ENCODE measurements around the gene OR2V2. TPM values are rescaled to one million over a fixed set of nuclear protein-coding genes. Genes with fewer than 3 reads are reported as not detected.
"Not testable (repeated sequence)": the region's sequence is repeated elsewhere in the genome, so short reads cannot be mapped to it uniquely, and the experiment has no call there.

OR2V2 gene
- polyA plus RNA-seq, 1 donor, result not detected

DNA sequence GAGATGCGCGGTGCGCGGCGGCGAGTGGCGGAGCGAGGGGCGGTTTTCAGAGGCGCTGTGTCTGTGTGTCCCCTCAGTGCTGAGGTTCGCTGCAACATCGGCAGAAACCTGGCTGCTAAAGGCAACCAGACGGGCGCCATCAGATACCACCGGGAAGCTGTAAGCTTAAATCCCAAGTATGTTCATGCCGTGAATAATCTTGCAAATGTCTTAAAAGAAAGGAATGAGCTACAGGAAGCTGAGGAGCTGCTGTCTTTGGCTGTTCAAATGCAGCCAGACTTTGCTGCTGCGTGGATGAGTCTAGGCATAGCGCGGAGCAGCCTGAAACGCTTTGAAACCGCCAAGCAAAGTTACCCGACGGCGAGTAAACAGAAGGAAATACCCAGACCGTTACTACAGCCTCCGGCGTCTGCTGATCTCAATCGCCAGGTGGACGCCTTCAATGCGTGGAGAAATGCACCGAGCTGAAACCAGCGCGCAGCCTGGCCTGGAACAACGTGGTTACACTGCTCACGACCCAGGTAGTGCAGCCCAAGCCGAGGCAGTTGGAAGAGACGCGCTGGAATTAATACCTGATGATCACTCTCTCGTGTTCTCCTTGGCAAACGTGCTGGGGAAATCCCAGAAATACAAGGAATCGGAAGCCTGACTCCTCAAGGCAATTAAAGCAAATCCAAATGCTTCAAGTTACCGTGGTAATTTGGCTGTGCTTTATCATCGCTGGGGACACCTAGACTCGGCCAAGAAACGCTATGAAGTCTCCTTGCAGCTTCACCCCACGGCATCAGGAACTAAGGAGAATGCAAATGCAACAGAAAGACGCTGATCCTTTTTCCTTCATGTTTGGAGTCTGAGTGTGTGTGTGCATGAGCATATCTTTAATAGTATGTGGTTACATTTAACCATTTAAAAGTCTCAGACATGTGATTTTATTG, 32.3 kb upstream of the OR2V2 start:
- no peak for DNase-seq

DNA sequence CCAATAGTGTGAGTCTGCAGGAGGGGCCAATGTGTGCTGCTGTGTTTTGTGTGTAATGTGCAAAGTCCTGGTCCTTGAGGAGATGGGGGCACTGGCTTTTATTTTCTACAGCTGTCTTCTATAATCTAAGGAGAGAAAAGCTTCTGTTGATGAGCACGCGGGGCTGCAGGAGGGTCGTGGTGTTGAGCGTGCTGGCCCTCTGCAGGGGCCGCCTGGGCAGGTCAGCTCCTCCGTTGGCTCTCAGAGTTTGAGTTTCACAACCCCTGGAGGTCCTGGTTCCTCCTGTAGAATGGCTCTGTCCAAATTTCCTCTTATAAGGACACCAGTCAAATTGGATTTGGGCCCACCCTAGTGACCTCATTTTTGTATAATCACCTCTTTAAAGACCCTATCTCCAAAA, 29.0 kb upstream of the OR2V2 start:
- DNase-seq, result no peak

DNA sequence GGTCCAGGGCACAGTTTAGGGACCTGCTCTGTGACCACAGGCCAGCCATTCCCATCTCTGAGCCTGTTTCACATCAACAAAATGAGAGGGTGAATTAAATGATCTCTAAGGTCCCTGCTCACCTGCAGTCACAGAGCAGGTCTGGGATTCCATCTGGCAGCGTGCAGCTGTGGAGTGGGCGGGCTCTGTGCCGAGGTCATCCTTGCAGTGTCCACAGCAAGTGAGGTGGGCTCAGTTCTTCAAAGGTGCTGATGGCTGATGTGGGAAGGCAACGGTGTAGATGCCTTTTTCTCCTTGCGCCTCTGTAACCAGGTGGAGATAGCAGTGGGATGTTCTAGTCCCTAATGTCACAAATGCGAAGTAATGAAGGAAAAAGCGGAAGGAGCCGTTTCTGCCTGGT, 28.3 kb upstream of the OR2V2 start:
- DNase-seq, result no peak

DNA sequence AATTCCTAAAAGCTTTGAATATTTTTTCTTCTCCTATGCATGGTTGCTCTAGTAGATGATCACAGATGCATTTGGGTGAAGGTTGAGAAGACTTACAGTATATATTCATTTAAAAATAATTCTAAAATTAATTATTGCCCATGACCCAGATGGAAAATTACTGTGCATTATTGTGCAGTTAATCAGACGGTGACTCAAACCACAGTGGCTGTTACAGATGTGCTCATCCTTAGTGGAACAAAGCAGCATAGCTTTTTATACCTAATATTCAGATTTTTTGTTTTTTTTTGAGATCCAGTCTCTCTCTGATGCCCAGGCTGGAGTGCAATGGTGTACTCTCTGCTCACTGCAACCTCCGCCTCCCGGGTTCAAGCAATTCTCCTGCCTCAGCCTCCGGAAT, 27.1 kb upstream of the OR2V2 start:
- DNase-seq, result no peak

DNA sequence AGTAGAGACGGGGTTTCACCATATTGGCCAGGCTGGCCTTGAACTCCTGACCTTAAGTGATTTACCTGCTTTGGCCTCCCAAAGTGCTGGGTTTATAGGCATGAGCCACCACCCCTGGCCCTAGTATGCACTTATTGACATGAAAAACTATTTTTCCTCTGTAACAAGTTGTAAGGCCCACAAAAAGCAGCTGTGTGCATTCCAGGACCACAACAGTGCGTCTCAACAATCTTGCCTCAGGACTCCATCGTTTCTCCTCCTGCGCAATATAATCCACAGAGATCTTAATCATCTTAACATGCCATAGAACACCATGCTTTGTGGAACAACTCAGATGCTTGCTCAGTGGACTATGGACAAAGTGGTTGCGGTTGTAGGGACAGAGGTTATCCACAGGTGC, 26.6 kb upstream of the OR2V2 start:
- DNase-seq, result no peak

DNA sequence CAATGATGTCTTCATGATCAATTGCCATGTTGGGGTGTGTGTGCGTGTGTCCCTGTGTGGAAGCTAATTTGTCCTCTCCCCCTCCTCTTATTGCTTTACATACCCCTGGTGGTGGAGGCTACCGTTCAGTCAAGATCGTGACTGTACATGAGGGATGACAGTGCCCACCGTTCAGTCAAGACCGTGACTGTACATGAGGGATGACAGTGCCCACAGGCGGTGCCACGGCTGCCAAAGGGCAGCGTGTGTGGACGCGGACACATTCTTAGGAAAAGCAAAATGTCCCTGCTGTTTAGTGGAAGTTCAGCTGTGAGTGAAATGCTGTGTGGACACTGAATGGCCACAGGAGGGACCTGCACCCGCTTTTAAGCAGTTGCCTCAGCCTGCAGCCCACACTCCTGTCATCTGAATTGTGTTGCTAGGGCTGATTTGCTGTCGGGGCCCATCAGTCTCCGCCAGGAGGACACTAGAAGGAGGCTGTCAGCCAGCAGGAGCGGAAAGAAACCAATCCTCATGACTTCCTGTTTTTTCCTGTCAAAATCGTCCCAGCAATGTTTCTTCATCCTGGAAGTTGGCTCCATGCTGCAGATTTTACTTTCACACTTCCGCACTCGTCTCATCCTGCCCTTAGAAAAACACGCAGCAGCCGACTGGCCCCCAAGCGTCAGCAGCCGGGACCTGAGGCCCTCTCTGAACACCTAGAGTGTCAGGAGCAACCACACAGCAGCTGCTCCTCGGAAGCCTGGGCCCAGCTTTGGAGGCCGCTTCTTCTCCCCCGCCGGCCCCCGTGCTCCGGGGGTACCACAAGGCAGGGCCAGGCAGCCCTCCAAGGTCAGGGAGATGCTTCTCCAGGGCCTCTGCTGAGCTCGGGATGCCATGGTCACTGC, 25.5 kb upstream of the OR2V2 start:
- no peak for DNase-seq

DNA sequence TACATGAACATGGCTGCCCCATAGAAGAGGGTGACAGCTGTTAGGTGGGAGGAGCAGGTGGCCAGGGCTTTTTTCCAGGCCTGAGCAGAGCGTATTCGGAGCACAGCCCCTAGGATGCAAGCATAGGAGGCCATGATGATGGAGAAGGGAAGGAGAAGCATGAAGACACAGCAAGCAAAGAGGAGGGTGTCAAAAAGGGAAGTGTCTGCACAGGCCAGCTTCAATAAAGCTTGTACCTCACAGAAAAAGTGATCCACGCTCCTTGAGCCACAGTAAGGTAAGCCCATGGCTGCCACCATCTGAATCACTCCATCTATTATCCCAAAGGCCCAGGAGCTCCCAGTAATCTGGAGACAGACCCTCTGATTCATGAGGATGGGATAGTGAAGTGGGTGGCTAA, 22.9 kb upstream of the OR2V2 start:
- DNase-seq, result no peak

DNA sequence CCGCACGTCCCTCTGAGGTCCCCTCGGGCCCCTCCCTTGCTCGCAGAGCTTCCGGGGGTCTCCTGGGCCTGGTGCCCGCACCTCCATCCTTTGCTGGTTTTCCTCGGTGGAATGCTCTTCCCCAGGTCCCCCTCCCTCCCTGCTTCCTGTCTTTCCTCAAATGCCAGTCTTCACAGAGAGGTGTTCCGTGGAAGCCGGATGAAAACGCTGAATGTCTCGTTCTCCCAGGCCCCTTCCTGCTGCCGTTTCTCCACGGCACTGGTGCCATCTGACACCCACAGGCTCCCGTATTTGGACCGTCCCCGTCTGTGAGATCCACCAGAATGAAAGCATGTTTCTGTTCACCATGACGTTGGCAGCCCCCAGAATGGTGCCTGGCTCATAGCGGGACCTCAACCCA, 20.5 kb upstream of the OR2V2 start:
- no peak for DNase-seq

DNA sequence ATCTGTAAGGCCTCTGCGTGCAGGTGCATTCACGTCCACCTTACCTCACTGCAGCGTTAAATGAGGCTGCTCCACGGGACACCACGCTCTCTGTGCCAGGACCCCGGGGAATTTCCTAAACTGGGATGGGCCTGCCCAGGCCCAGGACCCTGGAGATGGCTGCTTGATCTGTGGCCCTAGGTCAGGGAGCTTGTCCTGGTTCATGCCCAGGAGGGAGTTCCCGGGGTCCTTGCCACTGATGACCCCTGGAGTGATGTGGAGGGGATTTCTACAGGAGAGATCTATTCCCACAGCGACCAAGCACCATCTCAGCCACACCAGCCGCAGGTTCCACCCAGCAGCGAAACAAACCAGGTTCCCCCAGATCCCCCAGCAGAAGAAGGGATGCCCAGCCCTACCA, 19.9 kb upstream of the OR2V2 start:
- DNase-seq, result no peak

DNA sequence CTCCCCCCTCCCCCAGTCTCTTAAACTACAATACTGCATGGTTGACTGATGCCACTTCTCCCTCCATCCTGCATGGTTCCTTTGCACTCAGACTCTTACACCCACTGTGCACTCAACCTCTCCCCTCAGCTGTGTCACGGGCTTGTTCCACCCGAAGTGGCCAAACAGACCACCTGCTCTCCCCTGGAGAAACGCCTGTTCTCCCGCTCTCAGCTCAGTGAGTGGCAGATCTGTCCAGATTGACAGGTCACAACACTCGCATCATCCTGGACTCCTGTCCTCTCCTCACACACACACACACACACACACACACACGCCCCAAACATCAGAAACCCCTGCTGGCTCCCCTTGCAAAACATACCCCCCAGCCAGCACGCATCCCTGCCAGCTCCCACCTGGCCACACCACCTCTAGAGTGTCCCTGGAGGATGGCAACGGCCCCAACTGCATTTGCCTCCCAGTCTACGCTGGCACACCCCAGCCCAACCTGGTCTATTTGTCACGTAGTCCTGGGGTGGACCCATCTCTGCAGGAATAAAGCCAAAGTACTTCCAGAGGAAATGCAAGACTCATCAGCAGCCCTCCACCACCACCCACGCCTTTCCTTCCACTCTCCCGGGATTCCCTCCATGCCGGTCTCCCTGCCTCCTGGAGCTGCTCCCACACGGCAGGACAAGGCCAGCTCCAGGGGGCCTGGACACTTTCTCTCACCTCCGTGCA, 19.3 kb upstream of the OR2V2 start:
- DNase-seq, result no peak

DNA sequence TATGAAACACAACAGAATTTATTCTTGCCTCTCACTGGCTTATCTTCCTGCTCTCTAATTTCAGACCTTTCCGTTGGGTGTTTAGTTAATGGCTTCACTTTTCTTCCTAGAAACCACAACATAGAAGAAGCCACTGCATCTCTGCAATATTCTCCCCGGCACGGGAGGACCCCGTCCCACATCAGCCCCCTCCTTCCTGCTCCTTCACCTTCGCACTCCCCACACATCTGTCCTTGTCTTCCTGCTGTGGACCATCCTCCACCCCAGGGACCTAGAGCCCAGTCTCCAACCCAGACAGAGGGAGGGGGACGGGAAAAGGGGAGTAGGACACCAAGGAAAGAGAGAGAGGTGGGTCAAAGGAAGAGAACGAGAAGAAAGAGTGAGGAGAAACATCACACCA, 17.8 kb upstream of the OR2V2 start:
- no peak for DNase-seq

DNA sequence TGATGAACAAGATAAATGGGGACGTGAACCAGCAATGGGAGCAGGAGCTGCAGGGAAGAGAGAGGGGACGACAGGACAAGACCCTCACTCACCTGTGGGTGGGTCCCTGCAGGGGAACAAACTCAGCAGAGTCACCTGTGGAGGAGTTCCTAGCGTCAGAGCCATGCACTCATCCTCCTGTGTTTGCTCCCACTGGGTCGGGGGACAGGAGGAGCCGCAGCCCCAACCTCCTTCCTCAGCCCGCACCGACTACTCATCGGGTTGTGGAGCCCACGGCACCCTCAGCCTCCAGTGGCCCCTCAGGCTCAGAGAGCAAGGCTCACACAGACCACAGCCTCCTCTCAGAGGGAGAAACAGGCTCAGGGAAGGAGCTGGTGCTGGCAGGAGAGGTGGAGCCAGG, 17.3 kb upstream of the OR2V2 start:
- not testable (repeated sequence) for DNase-seq

DNA sequence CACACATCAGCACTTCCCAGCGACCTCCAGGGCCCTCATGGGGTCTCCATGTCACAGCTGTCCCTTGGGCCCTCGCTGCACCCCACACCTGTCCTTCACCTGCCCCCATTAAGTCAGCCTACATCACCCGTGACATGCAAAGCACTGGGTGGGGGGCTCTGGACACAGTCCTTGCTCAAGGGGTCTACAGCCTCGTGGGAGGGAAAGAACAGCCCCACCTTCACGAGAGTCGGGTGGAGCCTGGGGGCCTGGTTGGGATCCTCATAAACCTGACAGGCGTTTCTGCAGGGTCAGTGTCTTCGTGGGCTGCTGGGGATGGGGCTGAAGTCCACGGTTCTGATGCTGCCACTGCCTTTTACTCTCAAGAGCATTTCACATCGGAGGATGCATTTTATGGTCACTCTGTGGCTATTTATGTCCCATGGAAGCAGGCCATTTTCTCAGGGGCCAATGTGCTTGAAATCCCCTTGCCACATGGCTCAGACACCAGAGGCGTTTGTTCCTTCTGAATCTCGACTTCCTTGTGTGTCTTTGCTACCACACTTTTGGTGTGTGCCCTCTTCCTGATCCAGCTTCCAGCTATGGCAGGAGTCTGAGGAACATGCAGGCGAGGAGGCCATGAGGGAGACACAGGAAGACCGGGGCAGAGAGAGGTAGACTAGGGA, 16.4 kb upstream of the OR2V2 start, which contains the start of gene OR2V1:
Gene OR2V1 (minus strand): TSS at position 338 of the 665 bp plus-strand sequence. CDS start 5,865 bp downstream, outside the sequence.
- DNase-seq, result no peak

DNA sequence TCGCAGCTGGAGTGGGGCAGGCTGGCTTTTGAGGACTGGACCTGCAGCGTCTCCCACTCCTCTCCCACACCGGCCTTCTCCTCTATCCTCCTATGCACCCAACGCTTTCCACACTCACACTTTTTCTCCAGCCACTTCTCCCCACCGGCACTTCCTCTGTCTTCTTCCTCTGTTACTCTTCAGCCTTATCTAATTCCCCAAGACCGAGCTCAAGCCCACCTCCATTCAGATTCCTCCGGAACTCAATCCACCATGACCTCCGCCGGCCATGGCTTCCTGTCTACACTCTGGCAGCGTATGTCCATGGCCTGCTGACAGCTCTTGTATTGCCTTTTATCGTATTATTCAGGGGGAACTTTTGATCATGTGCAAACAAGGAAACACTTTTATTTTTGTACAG, 15.9 kb upstream of the OR2V2 start:
- no peak for DNase-seq

DNA sequence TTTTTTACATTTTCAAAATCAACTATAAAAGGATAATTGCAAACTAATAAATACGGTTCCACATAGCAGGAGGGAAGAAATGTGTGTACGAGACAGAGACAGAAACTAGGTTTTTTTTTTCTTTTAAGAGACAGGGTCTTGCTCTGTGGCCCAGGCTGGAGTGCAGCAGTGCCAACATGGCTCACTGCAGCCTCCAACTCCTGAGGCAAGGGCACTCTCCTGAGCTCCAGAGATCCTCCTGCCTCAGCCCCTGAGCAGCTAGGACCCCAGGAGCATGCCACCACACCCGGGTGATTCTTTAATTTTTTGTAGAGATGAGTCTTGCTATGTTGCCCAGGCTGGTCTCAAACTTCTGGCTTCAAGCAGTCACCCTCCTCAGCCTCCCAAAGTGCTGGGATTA, 14.3 kb upstream of the OR2V2 start:
- no peak for DNase-seq

DNA sequence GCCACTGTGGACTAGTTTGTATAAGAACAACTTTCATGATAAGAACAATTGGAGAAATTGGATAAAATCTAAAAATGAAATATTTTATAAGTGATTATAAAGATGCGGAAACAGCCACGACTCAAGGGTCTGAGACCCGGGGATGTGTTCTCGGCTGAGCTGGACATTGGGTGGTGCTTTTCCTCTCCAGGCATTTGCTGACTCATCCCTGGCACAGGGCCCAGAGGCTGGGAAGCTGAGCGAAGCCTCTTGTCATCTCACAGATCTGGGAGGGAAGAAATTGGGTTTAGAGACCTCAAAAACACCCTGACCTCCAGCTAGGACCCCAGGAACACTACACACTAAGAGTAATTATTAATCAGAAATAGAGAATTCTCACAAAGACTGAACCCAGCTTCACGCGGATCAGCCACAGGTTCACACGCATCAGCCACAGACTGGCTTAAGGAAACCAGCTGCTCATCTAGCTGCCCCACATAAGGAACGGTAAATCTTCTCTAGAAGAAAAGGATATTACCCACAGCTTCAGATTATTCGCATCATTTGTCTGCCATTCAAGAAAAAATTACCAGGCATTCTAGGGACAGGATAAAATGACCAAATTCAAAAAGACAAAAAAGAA, 13.7 kb upstream of the OR2V2 start:
- no peak for DNase-seq

DNA sequence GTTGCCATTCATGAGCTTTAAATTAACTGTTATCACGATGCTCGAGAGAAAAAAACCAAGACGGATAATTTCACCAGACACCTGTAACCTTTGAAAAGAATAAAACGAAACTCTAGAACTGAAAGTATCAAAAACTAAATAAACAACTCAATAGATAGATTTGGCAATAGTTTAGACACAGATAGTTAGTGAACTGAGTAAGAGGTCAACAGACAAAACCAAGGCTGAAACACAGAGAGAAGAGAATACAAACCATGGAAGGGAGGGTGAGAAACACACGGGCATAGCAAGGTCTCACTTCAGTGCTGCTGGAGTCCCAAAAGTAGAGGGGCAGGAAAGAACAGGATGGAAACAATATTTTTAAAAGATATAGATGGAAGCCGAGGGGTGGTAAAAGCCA, 13.1 kb upstream of the OR2V2 start:
- DNase-seq, result no peak

DNA sequence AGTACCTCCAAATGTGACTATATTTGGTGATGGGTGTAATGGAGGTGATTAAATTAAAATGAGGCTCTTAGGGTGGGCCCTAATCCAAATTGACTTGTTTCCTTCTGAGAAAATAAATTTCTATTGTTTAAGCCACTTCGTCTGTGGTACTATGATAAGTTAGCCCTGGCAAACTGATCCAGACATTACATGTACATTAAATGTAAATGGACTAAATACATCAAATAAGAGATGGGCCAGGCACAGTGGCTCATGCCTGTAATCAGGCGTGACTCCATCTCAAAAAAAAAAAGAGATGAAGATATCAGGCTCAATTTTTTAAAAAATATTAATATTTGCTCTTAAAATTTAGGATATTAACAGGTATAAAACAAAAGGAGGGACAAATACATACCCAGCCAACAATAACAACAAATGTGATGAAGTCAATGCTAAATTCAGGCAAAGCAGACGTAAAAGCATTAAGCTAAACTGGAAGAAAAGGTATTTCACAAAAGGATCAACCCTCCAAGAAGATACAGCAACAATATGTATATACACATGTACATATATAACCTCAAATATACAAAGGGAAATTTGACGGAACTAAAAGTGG, 10.9 kb upstream of the OR2V2 start:
- DNase-seq, result no peak

DNA sequence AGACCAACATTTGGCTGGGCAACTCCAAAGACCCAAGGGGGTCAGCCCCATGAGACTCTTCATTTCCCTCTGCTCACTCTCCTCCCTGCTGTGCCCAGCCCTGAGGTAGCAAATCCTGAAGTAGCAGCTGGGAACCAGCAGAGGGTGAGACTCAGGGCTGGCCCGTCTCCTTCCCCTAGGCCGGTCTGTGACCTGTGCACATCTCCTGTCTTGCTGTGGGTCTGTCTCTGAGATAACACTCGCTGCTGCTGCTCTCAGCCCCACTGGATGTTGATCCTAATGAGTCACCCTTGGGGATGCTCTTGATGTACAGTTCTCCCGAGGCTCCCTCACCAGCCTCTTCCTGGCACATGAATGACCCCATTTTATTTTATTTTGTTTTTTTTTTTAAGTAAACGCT, 9.1 kb upstream of the OR2V2 start:
- DNase-seq, result no peak

DNA sequence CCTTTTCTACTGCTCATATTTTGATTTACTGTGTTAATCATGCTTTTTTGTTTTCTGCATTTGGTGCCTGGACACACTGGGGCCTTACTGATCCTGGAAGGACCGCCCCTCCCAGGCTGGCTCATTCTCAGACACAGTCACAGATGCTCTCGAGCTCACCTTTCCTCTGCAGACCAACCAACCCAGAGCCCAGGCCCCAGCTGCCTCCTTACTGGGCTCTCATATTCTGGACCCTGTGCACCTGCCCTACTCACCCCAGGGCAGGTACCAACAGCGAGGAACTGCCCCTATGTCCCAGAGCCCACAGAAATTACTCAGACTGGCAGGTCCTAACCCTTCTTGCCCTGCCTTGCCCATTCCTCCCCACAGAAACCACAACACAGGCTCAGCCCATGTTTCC, 6.6 kb upstream of the OR2V2 start:
- no peak for DNase-seq

DNA sequence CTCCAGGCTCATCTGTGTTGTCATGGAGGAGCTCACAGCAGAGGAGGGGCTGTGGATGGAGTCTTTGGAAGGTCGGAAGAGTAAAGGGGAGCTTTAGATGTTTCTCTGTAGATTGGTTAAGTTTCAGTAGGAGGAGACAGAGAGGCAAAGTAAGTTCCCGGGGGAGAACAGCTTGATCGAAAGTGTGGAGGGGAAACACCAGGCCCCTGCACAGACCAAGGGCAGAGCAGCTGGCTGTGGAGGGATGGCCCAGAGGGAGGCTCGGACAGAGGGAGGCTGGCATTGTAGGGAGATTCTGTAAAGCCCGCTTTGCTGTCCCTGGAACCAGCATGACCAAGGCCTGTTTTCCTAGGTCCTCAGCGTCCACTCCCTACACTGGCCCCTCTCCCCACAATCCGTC, 5.3 kb upstream of the OR2V2 start:
- DNase-seq, result no peak

Data from hindlimb muscle (tissue), 1 donor.